HFF-Myc (cell line): ENCODE measurements around the gene ZNF655.
A peak's percentile ranks its signal among the peaks of the same experiment; 100 is the strongest.

Source experiments
- DNase-seq: peaks from one replicate; pipeline ENCODE4 v3.0.0-alpha.2; 2011; ENCODE audit warnings: low read depth; ENCODE audit errors: extremely low read depth
- H3K4me3 ChIP-seq: replicated peaks from 2 replicates; pipeline ENCODE4 v1.5.1; 2011; ENCODE audit warnings: low read depth, mild to moderate bottlenecking, control low read depth, low read length
- TF ChIP-seq, protein P1 (sequence below): IDR thresholded peaks from 2 replicates; pipeline ENCODE4 v1.5.1; 2012; ENCODE audit warnings: mild to moderate bottlenecking, low read depth, low read length, control low read depth; ENCODE audit errors: missing control alignments

Gene ZNF655

GRCh38 chr7:99551767-99552463, 6.5 kb upstream of the ZNF655 start, which contains the start of gene FAM200A:
TSS of gene FAM200A (minus strand) at chr7:99552114. CDS start at chr7:99548407, 3,707 bp downstream.
- H3K4me3 ChIP-seq, result peak within 1 kb of the TSS; percentile 85
- peak; percentile 84 for DNase-seq
- TF ChIP-seq, protein P1, sequence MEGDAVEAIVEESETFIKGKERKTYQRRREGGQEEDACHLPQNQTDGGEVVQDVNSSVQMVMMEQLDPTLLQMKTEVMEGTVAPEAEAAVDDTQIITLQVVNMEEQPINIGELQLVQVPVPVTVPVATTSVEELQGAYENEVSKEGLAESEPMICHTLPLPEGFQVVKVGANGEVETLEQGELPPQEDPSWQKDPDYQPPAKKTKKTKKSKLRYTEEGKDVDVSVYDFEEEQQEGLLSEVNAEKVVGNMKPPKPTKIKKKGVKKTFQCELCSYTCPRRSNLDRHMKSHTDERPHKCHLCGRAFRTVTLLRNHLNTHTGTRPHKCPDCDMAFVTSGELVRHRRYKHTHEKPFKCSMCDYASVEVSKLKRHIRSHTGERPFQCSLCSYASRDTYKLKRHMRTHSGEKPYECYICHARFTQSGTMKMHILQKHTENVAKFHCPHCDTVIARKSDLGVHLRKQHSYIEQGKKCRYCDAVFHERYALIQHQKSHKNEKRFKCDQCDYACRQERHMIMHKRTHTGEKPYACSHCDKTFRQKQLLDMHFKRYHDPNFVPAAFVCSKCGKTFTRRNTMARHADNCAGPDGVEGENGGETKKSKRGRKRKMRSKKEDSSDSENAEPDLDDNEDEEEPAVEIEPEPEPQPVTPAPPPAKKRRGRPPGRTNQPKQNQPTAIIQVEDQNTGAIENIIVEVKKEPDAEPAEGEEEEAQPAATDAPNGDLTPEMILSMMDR, result no peak

- DNase-seq, result no peak
- TF ChIP-seq, protein P1, result no peak
- no peak overlapping the region for H3K4me3 ChIP-seq
Observed at GRCh38 chr7:99553039-99553438, 5.4 kb upstream of the ZNF655 start.

GRCh38 chr7:99554939-99555338, 3.5 kb upstream of the ZNF655 start:
- DNase-seq, result no peak
- H3K4me3 ChIP-seq, result no peak overlapping the region
- TF ChIP-seq, protein P1, result no peak

GRCh38 chr7:99557196-99557607, 1.2 kb upstream of the ZNF655 start:
- TF ChIP-seq, protein P1, result no peak
- no peak for DNase-seq
- H3K4me3 ChIP-seq, result peak overlapping the region; percentile 91

DNA sequence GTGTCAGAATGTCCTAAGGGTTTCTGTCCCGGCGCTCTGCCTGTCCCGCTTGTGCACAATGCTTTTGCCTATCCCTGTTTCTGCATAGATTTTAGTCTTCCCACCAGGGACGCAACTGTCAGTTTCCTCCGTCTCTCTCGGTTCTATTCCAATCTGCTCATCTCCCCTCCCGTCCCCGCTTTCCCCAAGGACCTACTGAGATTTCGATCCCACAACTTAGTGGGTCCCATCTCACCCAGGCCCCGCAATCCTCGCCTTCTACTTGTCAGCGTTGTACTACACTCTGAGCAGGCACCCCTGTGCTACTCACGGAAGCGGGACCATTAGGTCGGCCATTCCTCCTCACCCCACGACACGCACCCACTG, 519 bp upstream of the ZNF655 start:
- no peak for DNase-seq
- H3K4me3 ChIP-seq, result peak overlapping the region; percentile 91
- TF ChIP-seq, protein P1, result no peak

- TF ChIP-seq, protein P1, result no peak
- DNase-seq, result no peak
- peak overlapping the region; percentile 91 for H3K4me3 ChIP-seq
Observed at GRCh38 chr7:99559175-99559915, 903 bp downstream of the ZNF655 start.
